ENCODE data around the gene FAM43B. TPM values are rescaled to one million over a fixed set of nuclear protein-coding genes. Genes with fewer than 3 reads are reported as not detected.
A peak's percentile ranks its signal among the peaks of the same experiment; 100 is the strongest.

FAM43B gene
- total RNA-seq, 6 donors from 2014 or later, result 0.23 to 1.2 (median 0.30) TPM; not detected in 3

DNA sequence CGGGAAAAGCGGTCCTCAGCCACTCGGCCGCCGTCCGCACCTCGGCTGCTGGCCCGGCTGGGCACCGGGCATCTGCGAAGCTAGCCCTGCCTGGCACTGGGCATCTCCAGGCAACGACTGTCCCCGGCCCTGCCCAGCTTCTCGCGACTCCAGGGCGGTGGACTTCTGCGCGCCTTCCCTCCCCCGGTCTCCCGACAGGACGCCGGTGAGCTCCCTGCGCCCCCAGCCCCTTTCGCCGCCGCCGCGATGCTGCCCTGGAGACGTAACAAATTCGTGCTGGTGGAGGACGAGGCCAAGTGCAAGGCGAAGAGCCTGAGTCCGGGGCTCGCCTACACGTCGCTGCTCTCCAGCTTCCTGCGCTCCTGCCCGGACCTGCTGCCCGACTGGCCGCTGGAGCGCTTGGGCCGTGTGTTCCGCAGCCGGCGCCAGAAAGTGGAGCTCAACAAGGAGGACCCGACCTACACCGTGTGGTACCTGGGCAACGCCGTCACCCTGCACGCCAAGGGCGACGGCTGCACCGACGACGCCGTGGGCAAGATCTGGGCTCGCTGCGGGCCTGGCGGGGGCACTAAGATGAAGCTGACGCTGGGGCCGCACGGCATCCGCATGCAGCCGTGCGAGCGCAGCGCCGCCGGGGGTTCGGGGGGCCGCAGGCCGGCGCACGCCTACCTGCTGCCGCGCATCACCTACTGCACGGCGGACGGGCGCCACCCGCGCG lies 514 bp downstream of the FAM43B start:
- 0 to 1% methylated on average over 7 to 49 of the region's 82 CpGs for WGBS, 2 donors
- no peak for DNase-seq
- Histone ChIP-seq H3K27ac (no peak overlapping the region), H3K9me3 (no peaks in the 10 kb centered on the region), H3K36me3 (no peaks in the 10 kb centered on the region), H3K4me3 (peak overlapping the region in 3 of 4 donors; percentile 8 to 35 (median 24)), H3K4me1 (peaks cover 5 to 25% (median 13%) of the 10 kb centered on the region in 4 donors), H3K27me3 (peaks cover 0 to 36% (median 21%) of the 10 kb centered on the region in 4 donors)
- ATAC-seq (ENCODE audit: low FRiP score in 2 of 2), result peak in 1 of 2 donors; percentile 4
- no peak for TF ChIP-seq POLR2AphosphoS5 (IDR thresholded peaks at IDR 0.05)
- TF ChIP-seq POLR2A (IDR thresholded peaks at IDR 0.05), result no peak
- TF ChIP-seq, protein P1, sequence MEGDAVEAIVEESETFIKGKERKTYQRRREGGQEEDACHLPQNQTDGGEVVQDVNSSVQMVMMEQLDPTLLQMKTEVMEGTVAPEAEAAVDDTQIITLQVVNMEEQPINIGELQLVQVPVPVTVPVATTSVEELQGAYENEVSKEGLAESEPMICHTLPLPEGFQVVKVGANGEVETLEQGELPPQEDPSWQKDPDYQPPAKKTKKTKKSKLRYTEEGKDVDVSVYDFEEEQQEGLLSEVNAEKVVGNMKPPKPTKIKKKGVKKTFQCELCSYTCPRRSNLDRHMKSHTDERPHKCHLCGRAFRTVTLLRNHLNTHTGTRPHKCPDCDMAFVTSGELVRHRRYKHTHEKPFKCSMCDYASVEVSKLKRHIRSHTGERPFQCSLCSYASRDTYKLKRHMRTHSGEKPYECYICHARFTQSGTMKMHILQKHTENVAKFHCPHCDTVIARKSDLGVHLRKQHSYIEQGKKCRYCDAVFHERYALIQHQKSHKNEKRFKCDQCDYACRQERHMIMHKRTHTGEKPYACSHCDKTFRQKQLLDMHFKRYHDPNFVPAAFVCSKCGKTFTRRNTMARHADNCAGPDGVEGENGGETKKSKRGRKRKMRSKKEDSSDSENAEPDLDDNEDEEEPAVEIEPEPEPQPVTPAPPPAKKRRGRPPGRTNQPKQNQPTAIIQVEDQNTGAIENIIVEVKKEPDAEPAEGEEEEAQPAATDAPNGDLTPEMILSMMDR (IDR thresholded peaks at IDR 0.05), result no peak
- TF ChIP-seq EP300 (IDR thresholded peaks at IDR 0.05), result no peak

DNA sequence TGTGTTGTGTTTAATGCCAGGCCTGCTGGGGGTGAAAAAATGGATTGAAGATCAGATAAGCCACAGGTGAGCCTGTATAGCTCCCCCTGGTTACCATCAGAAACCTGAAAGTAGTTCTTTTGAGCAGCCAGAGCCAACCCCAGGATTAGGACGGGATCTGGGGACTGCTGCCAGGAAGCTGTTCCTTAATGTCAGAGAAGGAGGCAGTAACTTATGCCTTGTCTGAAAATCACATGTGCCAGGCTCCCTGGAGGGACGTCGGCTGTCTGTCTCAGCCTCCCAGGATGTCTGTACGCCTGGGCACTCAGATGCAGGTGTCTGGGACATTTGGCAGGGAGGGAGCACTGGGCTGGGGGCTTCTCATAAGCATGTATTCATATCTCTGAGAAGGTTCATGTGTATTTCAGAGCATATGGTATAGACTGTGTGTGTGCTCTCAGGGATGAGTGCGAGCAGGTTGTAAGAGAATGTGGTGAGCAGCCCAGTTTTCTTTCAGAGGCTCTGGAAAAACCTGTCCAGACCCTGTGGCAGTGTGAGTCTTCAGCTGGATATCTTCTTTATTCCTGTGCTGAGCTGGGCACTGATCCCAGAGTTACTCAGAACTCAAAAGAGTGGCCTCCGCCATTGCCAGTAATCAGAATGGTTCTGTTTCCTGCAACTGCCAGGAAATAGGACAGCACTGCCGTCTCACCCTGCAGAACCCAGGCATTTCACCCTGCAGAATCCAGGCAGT lies 2.8 kb downstream of the FAM43B start:
- Histone ChIP-seq H3K4me1 (peaks cover 5 to 25% (median 13%) of the 10 kb centered on the region in 4 donors), H3K27ac (no peak overlapping the region), H3K36me3 (no peaks in the 10 kb centered on the region), H3K4me3 (no peak overlapping the region), H3K27me3 (peaks cover 0 to 36% (median 21%) of the 10 kb centered on the region in 4 donors), H3K9me3 (no peaks in the 10 kb centered on the region)
- TF ChIP-seq POLR2AphosphoS5 (IDR thresholded peaks at IDR 0.05), result no peak
- TF ChIP-seq, protein P1 (IDR thresholded peaks at IDR 0.05), result no peak
- TF ChIP-seq EP300 (IDR thresholded peaks at IDR 0.05), result no peak
- no peak for TF ChIP-seq POLR2A (IDR thresholded peaks at IDR 0.05)
- ATAC-seq (ENCODE audit: low FRiP score in 2 of 2), result no peak
- 55 to 73% methylated on average over 6 to 7 of the region's 7 CpGs for WGBS, 2 donors
- no peak for DNase-seq

DNA sequence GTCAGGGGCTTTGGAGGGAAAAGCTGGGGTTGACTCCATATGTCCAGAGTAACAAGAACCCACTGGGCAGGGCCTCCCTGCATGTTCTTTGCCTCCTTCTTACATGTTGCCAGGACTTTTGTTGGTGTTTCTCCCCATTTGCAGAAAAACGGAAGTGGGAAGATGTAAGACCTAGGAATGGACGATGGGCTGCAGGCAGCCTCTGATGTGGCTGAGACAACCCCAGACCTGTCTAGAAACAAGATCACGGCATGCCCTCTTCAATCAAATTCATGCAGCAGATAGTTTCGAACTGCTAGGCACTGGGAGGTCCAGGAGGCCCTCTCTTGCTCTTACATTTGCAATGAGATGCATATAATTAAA lies 3.4 kb downstream of the FAM43B start:
- Histone ChIP-seq H3K27me3 (peaks cover 0 to 36% (median 21%) of the 10 kb centered on the region in 4 donors), H3K9me3 (no peaks in the 10 kb centered on the region), H3K27ac (no peak overlapping the region), H3K36me3 (no peaks in the 10 kb centered on the region), H3K4me3 (no peak overlapping the region), H3K4me1 (peaks cover 5 to 25% (median 13%) of the 10 kb centered on the region in 4 donors)
- TF ChIP-seq, protein P1 (IDR thresholded peaks at IDR 0.05), result no peak
- 66 to 80% methylated on average over 4 of the region's 4 CpGs for WGBS, 2 donors
- DNase-seq (no peak), ATAC-seq (ENCODE audit: low FRiP score in 2 of 2) (no peak)

DNA sequence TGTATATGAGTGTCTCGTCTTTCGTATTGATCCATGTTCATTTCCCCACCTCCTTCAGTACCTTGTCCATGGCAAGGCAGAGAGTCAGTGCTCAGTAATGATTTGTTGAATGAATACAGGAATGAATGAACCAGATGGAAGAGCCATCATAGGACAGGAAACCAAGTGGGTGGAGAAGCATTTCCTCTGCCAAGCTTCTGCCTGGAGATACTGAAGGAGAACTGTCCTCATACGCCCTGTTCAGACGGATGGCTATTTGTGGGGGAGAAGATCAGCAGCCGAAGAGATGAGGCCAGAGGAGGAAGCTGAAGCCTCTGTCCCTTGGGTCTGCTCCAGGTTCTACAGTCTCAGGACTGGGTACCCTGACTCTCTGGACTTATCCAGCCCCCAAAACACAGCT lies 5.8 kb downstream of the FAM43B start:
- WGBS, 2 donors, result 49 to 58% methylated on average over 5 of the region's 5 CpGs
- peak in 1 of 2 donors; percentile 46 for ATAC-seq (ENCODE audit: low FRiP score in 2 of 2)
- Histone ChIP-seq H3K27ac (no peak overlapping the region), H3K4me1 (peaks cover 1 to 11% (median 4%) of the 10 kb centered on the region in 4 donors), H3K4me3 (no peak overlapping the region), H3K9me3 (no peaks in the 10 kb centered on the region), H3K36me3 (no peaks in the 10 kb centered on the region), H3K27me3 (peaks cover 0 to 17% (median 6%) of the 10 kb centered on the region in 4 donors)
- DNase-seq, result no peak
- TF ChIP-seq POLR2AphosphoS5 (IDR thresholded peaks at IDR 0.05) (no peak), POLR2A (IDR thresholded peaks at IDR 0.05) (no peak), EP300 (IDR thresholded peaks at IDR 0.05) (no peak)
- TF ChIP-seq, protein P1 (IDR thresholded peaks at IDR 0.05), result no peak

Measured in upper lobe of left lung (tissue), 6 donors.